NB4 (cell line): ENCODE data around the gene EXOC7.

Experiments
- DNase-seq: peaks from one replicate; pipeline ENCODE4 v3.0.0; 2010; ENCODE audit warnings: low read depth
- H3K4me3 ChIP-seq: one replicate; pipeline ENCODE4 v1.5.1; 2011; ENCODE audit warnings: mild to moderate bottlenecking, low read depth, low read length, moderate library complexity
- CTCF ChIP-seq: IDR thresholded peaks from one replicate; pipeline ENCODE4 v1.5.1; 2012; ENCODE audit warnings: low read depth, low read length
- MAX ChIP-seq: IDR thresholded peaks from 2 replicates; pipeline ENCODE4 v1.6.1; 2011; ENCODE audit warnings: low read depth, low read length
- MYC ChIP-seq: IDR thresholded peaks from 2 replicates; pipeline ENCODE4 v1.6.1; 2011; ENCODE audit warnings: low read depth, low read length
- POLR2A ChIP-seq: IDR thresholded peaks from 2 replicates; pipeline ENCODE4 v1.6.1; 2011; ENCODE audit warnings: mild to moderate bottlenecking; ENCODE audit not compliant: insufficient read length; ENCODE audit errors: extremely low read depth

EXOC7 gene, protein sequence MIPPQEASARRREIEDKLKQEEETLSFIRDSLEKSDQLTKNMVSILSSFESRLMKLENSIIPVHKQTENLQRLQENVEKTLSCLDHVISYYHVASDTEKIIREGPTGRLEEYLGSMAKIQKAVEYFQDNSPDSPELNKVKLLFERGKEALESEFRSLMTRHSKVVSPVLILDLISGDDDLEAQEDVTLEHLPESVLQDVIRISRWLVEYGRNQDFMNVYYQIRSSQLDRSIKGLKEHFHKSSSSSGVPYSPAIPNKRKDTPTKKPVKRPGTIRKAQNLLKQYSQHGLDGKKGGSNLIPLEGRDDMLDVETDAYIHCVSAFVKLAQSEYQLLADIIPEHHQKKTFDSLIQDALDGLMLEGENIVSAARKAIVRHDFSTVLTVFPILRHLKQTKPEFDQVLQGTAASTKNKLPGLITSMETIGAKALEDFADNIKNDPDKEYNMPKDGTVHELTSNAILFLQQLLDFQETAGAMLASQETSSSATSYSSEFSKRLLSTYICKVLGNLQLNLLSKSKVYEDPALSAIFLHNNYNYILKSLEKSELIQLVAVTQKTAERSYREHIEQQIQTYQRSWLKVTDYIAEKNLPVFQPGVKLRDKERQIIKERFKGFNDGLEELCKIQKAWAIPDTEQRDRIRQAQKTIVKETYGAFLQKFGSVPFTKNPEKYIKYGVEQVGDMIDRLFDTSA

DNA sequence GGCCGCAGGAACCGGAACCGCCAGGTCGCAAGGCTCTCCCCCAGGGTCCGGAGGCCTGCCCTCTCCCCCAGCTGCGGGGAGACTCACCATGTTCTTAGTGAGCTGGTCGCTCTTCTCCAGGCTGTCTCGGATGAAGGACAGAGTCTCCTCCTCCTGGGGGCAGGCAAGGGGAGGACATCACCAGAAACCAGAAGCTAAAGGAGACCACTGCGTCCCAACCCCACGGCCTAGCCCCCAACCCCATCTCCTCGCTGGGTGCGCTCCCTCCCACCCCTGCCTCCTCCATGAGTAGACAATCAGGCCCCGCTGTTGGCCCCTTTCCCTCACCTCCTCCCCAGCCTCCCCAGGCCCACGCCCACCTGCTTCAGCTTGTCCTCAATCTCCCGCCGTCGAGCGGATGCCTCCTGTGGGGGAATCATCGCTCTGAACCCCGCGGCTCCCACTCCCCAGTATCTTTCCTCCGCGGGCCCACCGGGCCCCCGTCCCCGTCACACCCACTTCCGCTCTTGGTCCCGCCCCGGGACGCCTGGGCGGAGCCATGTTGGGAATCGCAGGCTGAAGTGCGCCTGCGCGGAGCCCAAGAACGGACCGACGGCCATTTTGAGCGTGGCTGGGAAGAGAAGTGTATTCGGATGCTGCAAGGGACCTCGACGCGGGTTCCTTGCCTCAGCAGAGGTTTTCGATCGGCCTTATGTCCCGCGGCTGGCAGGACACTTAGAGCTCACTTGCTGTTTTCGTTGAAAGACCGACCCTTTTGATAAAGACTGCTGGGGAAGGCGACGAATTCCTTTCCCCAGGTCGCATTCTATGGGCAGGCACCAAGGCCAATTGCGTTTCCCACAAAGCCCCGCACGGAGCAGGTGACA lies at the start of gene EXOC7:
TSS of gene EXOC7 (minus strand) at position 514 of the 866 bp plus-strand sequence. CDS start at position 419, 95 bp downstream.
- peak; percentile 73 for TF ChIP-seq MYC
- peak; percentile 98 for TF ChIP-seq POLR2A
- TF ChIP-seq CTCF: no peak
- TF ChIP-seq MAX: peak; percentile 53
- H3K4me3 ChIP-seq: peak within 1 kb of the TSS; percentile 86
- DNase-seq: peak; percentile 93

DNA sequence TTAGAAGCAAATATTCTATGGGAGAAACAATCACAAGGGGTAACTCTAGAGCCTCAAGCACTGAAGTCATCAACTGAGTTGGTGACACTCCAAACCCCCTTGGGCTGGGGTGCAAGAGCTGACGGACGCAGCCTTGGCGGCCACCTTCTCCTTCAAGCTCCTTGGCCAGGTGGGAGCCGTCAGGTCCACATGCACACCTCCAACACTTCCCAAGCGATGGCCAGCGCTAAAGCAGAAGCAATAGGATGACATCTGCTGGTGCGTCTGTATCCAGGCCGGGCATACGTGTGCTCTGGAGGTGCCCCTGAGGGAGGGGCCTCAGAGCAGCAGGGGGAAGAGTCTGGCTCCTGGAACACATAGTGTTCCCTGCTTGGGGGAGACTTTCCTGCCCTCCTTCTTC lies 49.6 kb upstream of the EXOC7 start:
- H3K4me3 ChIP-seq: no peak overlapping the region
- TF ChIP-seq POLR2A (no peak), CTCF (no peak), MYC (no peak), MAX (no peak)
- no peak for DNase-seq

- no peak overlapping the region for H3K4me3 ChIP-seq
- TF ChIP-seq MYC (no peak), POLR2A (no peak), CTCF (no peak), MAX (no peak)
- DNase-seq: no peak
These were observed 49.0 kb upstream of the EXOC7 start for GRCh38 chr17:76152591-76152990.

DNA sequence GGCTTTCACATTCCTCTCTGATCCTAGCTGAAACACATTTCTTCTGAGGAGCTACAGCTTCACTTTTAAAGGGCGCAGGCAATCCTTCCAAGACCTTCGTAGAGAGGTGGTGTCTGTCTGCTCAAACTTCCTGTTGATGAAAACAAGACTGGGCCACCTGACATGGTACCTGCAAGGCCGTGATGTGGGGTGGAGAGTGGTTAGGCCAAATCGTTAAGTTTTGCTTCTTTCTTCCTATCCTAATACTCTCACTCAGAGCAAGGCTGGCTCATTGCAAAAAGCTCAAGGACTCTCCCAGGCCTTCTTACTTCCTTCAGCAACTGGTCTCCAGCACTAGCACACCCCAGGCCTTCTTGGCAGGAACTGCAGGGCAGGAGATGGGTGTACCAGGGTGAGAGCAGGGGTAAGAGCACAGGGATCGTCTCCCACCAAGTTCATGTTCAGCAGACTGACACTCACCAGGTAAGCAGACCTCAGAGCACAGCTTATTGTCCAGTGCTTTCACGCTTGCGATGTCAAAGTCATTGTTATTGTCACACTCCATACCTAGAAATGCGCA lies 48.4 kb upstream of the EXOC7 start:
- TF ChIP-seq MAX (no peak), POLR2A (no peak), MYC (no peak), CTCF (no peak)
- no peak overlapping the region for H3K4me3 ChIP-seq
- no peak for DNase-seq

GRCh38 chr17:76150712-76151622 lies 47.4 kb upstream of the EXOC7 start:
- TF ChIP-seq MYC (no peak), CTCF (no peak), MAX (no peak), POLR2A (no peak)
- DNase-seq: no peak
- H3K4me3 ChIP-seq: no peak overlapping the region
